Measurements from ENCODE around the gene KRT10. TPM values are rescaled to one million over a fixed set of nuclear protein-coding genes. Genes with fewer than 3 reads are reported as not detected.

Gene KRT10
- total RNA-seq, 1 experiment from 2014 or later = 49.4 TPM

GRCh38 chr17:40791111-40791510, 31.3 kb downstream of the KRT10 start:
- DNase-seq = no peak
- H3K36me3 ChIP-seq (ENCODE audit: low read depth) = no peaks in the 10 kb centered on the region
- no peaks in the 10 kb centered on the region for H3K4me1 ChIP-seq (replicated peaks; ENCODE audit: insufficient read depth)
- H3K4me2 ChIP-seq = no peak overlapping the region
- no peak overlapping the region for H3K27ac ChIP-seq
- BruUV-seq (replicated peaks) = no TSS peak
- H2AFZ ChIP-seq = no peak overlapping the region
- H3K27me3 ChIP-seq (ENCODE audit: insufficient read depth, low read depth) = no peaks in the 10 kb centered on the region
- TF ChIP-seq CTCF (conservative IDR thresholded peaks at IDR 0.05) (no peak), EZH2 (IDR thresholded peaks at IDR 0.05; ENCODE audit: low read depth) (no peak)
- H3K79me2 ChIP-seq (ENCODE audit: low read depth) = no peaks in the 10 kb centered on the region
- H3K9me3 ChIP-seq (ENCODE audit: insufficient read depth, low read depth) = no peaks in the 10 kb centered on the region
- no peaks in the 10 kb centered on the region for H3K9me2 ChIP-seq (ENCODE audit: insufficient read depth)
- intact Hi-C loops (cut with micrococcal nuclease; ENCODE audit: unreplicated experiment) = loop anchor here (5.0 kb wide), 1 partner anchor 154 kb away; no protein-coding TSS in a partner anchor
- H3F3A ChIP-seq (ENCODE audit: insufficient read depth, low read depth) = no peaks in the 10 kb centered on the region
- POLR2A ChIA-PET (ENCODE audit: unreplicated experiment) = no interaction called here
- H3K4me3 ChIP-seq = no peak overlapping the region
- H4K20me1 ChIP-seq (ENCODE audit: insufficient read depth) = no peaks in the 10 kb centered on the region
- CTCF ChIA-PET = interaction anchor here (0.7 to 2.4 kb wide), 2 partner anchors 176 to 252 kb away, joined by 5 to 14 read pairs; no protein-coding TSS in a partner anchor

- ChIA-PET POLR2A (ENCODE audit: unreplicated experiment) (interaction anchor here (0.6 kb wide), 1 partner anchor 134 kb away, joined by 9 read pairs; no protein-coding TSS in a partner anchor), CTCF (no interaction called here)
- Histone ChIP-seq H3K4me3 (no peak within 1 kb of the TSS), H3K79me2 (ENCODE audit: low read depth) (no peaks in the 10 kb centered on the region), H2AFZ (no peak within 1 kb of the TSS), H3K36me3 (ENCODE audit: low read depth) (no peaks in the 10 kb centered on the region), H3K4me2 (no peak within 1 kb of the TSS), H3K27ac (no peak within 1 kb of the TSS), H3K9me3 (ENCODE audit: insufficient read depth, low read depth) (no peaks in the 10 kb centered on the region), H3F3A (ENCODE audit: insufficient read depth, low read depth) (no peaks in the 10 kb centered on the region), H3K9me2 (ENCODE audit: insufficient read depth) (no peaks in the 10 kb centered on the region), H4K20me1 (ENCODE audit: insufficient read depth) (no peaks in the 10 kb centered on the region), H3K27me3 (ENCODE audit: insufficient read depth, low read depth) (no peaks in the 10 kb centered on the region), H3K4me1 (replicated peaks; ENCODE audit: insufficient read depth) (no peaks in the 10 kb centered on the region)
- no TSS peak for BruUV-seq (replicated peaks)
- intact Hi-C loops (cut with micrococcal nuclease; ENCODE audit: unreplicated experiment) = no loop called here
- no peak for DNase-seq
- no peak for TF ChIP-seq CTCF (conservative IDR thresholded peaks at IDR 0.05)
- no peak for TF ChIP-seq EZH2 (IDR thresholded peaks at IDR 0.05; ENCODE audit: low read depth)
Measured at GRCh38 chr17:40782450-40782849, 40.0 kb downstream of the KRT10 start, which contains the start of gene KRT27. KRT27 (minus strand) TSS chr17:40782550; CDS start chr17:40782493, 57 bp downstream.

GRCh38 chr17:40779181-40779909, 43.1 kb downstream of the KRT10 start:
- peak overlapping the region; percentile 41 for H3K4me3 ChIP-seq
- no TSS peak for BruUV-seq (replicated peaks)
- H3K36me3 ChIP-seq (ENCODE audit: low read depth) = no peaks in the 10 kb centered on the region
- peak overlapping the region; percentile 66; the same call in 1 of the 2 replicates for H2AFZ ChIP-seq
- POLR2A ChIA-PET (ENCODE audit: unreplicated experiment) = interaction anchor here (0.6 to 0.7 kb wide), 3 partner anchors 40 to 1779 kb away, joined by 3 to 6 read pairs (median 4); no protein-coding TSS in a partner anchor
- no peaks in the 10 kb centered on the region for H3K9me3 ChIP-seq (ENCODE audit: insufficient read depth, low read depth)
- H3F3A ChIP-seq (ENCODE audit: insufficient read depth, low read depth) = no peaks in the 10 kb centered on the region
- H3K79me2 ChIP-seq (ENCODE audit: low read depth) = no peaks in the 10 kb centered on the region
- intact Hi-C loops (cut with micrococcal nuclease; ENCODE audit: unreplicated experiment) = loop anchor here (5.0 kb wide), 1 partner anchor 142 kb away; no protein-coding TSS in a partner anchor
- no peaks in the 10 kb centered on the region for H3K27me3 ChIP-seq (ENCODE audit: insufficient read depth, low read depth)
- peak in 1 of 2 experiments; percentile 25 for DNase-seq
- peak overlapping the region; percentile 67 for H3K4me2 ChIP-seq
- no peaks in the 10 kb centered on the region for H3K9me2 ChIP-seq (ENCODE audit: insufficient read depth)
- CTCF ChIA-PET = no interaction called here
- TF ChIP-seq CTCF (conservative IDR thresholded peaks at IDR 0.05) = no peak
- no peak for TF ChIP-seq EZH2 (IDR thresholded peaks at IDR 0.05; ENCODE audit: low read depth)
- no peak overlapping the region for H3K27ac ChIP-seq
- no peaks in the 10 kb centered on the region for H4K20me1 ChIP-seq (ENCODE audit: insufficient read depth)
- H3K4me1 ChIP-seq (replicated peaks; ENCODE audit: insufficient read depth) = no peaks in the 10 kb centered on the region

Data from PC-9 (cell line).